GM18858 (cell line): ENCODE measurements around the gene SETD1B.
"Not testable (repeated sequence)": the region's sequence is repeated elsewhere in the genome, so short reads cannot be mapped to it uniquely, and the experiment has no call there.

Experiments used
- ATAC-seq: cut with Tn5 transposase; IDR thresholded peaks from one replicate; pipeline ENCODE4 v1.9.1; 2021; ENCODE audit not compliant: unreplicated experiment

SETD1B gene

GRCh38 chr12:121803861-121804416, at the start of gene SETD1B:
TSS of gene SETD1B (plus strand) at chr12:121804009. CDS start at chr12:121804738, 729 bp downstream.
- ATAC-seq = no peak

DNA sequence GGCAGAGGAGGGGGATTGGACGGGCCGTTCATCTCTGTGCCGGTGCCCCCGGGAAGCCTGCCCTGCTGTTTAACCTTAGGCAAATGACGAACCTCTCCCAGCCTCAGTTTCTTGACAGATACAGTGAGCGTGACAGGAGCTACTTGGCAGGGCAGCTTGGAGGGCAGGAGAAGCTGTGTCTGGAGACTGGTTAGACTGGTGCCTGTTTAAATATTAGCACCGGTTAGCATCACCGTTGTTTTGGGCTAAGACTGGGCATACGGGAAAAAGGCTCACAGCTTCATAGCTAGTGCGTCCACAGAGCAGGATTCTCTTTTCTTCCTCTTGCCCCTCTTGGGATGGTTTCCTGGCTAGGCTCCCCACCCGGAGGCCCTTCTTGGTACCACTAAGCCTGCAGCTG, 49.0 kb upstream of the SETD1B start:
- no peak for ATAC-seq

- no peak for ATAC-seq
These were observed 48.2 kb upstream of the SETD1B start for GRCh38 chr12:121755591-121755990.

DNA sequence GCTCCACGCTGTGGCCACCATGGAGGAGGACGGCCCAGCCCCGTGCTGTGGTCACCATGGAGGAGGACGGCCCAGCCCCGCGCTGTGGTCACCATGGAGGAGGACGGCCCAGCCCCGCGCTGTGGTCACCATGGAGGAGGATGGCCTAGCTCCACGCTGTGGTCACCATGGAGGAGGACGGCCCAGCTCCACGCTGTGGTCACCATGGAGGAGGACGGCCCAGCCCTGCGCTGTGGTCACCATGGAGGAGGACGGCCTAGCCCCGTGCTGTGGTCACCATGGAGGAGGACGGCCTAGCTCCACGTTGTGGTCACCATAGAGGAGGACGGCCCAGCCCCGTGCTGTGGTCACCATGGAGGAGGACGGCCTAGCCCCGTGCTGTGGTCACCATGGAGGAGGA, 45.3 kb upstream of the SETD1B start:
- not testable (repeated sequence) for ATAC-seq

DNA sequence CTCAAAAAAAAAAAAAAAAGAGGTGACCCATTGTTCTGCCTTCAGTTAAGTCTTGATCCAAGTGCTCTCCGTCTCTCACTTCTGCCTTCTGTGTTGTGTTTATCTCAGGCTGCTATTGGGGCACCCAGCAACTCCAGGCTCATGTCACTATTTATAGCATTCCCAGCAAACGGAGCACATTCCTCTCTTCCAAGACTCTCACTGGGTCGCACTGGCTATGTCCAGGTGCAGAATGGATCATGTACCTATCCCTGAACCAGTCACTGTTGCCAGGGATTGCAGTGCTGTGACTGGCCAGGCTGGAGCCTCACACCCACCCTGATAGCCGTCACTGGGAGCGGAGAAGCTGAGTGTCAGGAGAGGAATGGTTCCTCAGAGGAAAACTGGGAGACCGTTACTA, 41.5 kb upstream of the SETD1B start:
- no peak for ATAC-seq

DNA sequence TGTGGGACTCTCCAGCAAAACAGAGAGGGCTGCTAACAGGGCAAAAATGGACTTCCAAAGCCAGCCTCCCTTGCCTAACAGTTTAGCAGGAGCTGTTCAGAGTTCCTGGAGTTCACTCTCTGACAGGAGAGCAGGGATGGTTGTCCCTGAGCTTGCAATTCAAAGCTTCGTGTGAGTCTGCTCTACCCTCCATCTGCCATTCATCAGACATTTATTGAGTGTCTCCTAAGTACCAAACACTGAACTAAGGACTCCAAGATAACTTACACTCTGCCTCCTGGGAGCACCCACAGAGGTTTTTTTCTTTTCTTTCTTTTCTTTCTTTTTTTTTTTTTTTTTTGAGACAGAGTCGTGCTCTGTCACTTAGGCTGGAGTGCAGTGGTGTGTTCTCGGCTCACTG, 39.0 kb upstream of the SETD1B start:
- no peak for ATAC-seq

DNA sequence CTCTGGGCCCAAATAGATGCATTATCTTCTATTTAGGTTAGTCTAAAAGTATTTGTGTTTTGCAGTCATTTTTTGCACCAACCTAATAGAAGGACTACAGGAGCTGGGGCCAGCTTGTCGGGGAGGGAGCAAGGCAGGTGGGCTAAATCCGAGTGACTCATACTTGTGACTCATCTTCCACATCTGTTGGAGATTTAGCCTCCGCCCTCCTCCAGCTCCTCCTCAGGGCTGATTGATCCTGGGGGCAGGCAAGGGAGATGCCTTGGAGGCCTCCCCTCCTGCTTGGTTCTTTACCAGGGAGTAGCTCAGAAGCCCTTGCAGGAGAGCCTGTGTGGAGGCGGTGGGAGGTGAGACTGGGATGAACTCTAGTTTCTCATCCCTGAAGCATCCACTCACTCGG, 38.2 kb upstream of the SETD1B start:
- no peak for ATAC-seq

- ATAC-seq = no peak
These were observed 37.3 kb upstream of the SETD1B start for GRCh38 chr12:121766290-121767039.

DNA sequence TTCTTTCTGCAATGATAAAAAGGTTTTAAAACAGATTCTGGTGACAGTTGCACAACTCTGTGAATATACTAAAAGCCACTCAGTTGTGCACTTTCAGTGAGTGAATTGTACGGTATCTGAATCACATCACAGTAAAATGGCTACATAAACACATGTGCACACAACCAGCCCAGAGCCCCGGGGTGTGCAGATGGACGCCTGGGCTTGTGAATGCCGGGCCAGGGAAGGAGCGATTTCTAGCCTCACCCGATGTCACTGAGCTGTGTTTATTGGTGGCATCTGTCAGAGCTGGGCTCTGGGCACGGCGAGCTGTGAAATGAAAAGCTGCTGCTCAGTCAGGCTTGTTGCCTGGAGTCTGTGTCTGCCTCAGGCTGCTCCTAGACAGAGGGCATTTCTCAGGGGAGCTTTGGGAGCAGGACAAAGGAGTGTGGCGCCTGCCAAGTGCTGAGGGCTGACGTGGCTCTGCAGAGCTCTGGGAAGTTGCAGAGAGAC, 36.2 kb upstream of the SETD1B start:
- ATAC-seq = no peak

GRCh38 chr12:121769297-121769830, 34.4 kb upstream of the SETD1B start:
- no peak for ATAC-seq

- no peak for ATAC-seq
These were observed 33.9 kb upstream of the SETD1B start for GRCh38 chr12:121769831-121770301.

DNA sequence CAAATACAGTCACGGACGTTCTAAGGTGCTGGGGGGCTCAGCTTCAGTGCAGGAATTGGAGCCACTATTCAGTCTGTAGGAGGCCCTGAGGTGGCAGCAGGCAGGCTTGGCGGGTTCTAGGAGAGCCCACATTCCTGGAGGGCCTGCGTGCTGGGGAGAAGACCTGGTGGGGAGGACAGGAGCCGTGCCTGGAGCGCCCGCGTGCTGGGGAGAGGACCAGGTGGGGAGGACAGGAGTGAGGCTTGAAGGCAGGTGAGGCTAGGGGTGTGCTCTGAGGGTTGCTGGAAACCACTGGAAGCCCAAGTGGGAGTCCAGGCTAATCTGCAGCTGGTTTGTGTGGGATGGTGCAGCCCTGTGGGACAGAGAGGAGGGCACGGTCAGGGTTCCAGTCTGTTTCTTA, 33.4 kb upstream of the SETD1B start:
- ATAC-seq = no peak

- ATAC-seq = no peak
These were observed 32.8 kb upstream of the SETD1B start for GRCh38 chr12:121770813-121771625.

GRCh38 chr12:121773011-121773777, 30.6 kb upstream of the SETD1B start:
- no peak for ATAC-seq

- ATAC-seq = no peak
These were observed 28.8 kb upstream of the SETD1B start for GRCh38 chr12:121774968-121775474.

DNA sequence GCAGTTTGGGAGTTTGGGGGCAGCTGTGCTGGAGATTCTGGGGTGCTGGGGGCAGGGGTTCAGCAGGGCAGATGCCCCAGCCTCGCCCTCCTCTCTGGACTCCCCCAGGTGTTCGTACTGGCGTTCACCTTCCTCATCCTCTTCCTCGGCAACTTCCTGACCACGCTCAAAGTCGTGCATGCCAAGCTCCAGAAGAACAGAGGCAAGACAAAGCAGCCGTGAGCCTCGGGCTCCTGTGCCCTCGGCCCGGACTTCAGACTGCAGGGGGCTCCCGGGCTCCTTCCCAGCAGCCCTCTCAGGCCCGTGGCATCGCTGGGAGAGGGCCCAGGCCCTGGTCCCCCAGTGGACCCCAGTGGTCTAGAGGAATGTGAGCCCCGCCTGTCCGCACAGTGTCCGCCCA, 28.3 kb upstream of the SETD1B start:
- no peak for ATAC-seq

- ATAC-seq = no peak
These were observed 27.4 kb upstream of the SETD1B start for GRCh38 chr12:121776190-121777098.

GRCh38 chr12:121778567-121779421, 25.0 kb upstream of the SETD1B start:
- no peak for ATAC-seq
